ENCODE data around the gene PTGES3L.

Gene PTGES3L

DNA sequence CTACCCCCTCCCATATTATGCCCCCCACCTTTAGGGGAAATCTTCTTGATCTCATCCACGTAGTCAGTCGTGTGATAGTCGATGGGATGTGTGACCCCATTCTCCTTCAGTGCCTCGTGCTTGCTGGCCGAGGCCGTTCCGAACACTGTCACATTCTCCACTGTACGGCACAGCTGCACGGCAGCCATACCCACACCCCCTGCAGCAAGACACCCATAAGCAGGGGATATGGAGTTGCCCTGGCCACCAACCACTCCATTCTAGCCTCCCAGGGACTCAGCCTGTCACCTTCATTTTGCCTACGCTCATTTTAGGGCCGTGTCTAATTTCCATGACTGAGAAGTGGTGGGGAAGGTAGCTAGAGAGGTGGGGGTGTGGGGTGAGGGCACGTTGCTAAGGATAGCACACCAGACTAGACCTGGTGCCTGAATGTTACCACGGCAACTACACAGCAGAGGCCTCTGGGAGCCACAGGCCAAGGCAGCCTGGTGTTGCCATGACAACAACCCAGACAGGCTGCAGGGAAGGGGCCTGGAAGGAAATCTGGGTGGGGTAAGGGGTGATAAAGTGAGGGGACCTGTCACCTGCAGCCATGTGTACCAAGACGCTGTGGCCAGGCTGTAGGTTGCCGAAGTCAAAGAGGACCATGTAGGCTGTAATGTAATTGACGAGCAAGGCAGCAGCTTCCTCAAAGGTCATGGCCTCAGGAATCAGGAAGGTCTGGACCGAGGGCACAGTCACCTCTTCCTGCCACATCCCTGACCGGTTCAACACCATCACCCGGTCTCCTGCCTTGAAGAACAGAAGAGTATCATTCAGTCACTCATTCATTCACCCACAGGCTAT, 38.4 kb upstream of the PTGES3L start:
- DNase-seq (ENCODE audit: low spot score): no peak
- TF ChIP-seq, protein P1, sequence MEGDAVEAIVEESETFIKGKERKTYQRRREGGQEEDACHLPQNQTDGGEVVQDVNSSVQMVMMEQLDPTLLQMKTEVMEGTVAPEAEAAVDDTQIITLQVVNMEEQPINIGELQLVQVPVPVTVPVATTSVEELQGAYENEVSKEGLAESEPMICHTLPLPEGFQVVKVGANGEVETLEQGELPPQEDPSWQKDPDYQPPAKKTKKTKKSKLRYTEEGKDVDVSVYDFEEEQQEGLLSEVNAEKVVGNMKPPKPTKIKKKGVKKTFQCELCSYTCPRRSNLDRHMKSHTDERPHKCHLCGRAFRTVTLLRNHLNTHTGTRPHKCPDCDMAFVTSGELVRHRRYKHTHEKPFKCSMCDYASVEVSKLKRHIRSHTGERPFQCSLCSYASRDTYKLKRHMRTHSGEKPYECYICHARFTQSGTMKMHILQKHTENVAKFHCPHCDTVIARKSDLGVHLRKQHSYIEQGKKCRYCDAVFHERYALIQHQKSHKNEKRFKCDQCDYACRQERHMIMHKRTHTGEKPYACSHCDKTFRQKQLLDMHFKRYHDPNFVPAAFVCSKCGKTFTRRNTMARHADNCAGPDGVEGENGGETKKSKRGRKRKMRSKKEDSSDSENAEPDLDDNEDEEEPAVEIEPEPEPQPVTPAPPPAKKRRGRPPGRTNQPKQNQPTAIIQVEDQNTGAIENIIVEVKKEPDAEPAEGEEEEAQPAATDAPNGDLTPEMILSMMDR (IDR thresholded peaks at IDR 0.05): no peak
- Histone ChIP-seq H3K4me3 (no peak overlapping the region), H3K27ac (peak overlapping the region in 1 of 2 donors; percentile 55)

- Histone ChIP-seq H3K4me3 (no peak overlapping the region), H3K27ac (peak overlapping the region in 1 of 2 donors; percentile 72)
- DNase-seq (ENCODE audit: low spot score): no peak
- TF ChIP-seq, protein P1 (IDR thresholded peaks at IDR 0.05): no peak
These were observed 36.3 kb upstream of the PTGES3L start for GRCh38 chr17:43016216-43016615.

DNA sequence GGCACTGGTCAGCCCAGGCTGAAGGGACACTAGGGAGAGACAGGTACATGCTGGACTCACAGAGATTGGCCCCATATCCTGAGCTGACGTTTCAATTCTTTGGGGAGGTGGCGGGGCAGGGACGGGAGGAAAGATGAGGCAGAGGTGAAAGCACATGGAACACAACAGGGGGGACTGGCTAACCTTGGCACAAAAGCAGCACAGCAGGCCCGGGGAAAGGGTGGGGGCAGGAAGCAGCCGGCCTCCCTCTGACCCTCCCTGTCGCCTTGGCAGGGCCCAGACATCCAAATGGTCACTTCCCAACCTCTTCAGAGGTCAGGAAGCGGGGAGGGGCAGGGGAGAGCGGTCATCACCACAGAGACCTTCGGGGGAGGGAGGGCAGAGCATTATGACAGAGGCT, 35.7 kb upstream of the PTGES3L start:
- TF ChIP-seq, protein P1 (IDR thresholded peaks at IDR 0.05): no peak
- DNase-seq (ENCODE audit: low spot score): no peak
- H3K27ac ChIP-seq: peak overlapping the region in 1 of 2 donors; percentile 72
- no peak overlapping the region for H3K4me3 ChIP-seq

DNA sequence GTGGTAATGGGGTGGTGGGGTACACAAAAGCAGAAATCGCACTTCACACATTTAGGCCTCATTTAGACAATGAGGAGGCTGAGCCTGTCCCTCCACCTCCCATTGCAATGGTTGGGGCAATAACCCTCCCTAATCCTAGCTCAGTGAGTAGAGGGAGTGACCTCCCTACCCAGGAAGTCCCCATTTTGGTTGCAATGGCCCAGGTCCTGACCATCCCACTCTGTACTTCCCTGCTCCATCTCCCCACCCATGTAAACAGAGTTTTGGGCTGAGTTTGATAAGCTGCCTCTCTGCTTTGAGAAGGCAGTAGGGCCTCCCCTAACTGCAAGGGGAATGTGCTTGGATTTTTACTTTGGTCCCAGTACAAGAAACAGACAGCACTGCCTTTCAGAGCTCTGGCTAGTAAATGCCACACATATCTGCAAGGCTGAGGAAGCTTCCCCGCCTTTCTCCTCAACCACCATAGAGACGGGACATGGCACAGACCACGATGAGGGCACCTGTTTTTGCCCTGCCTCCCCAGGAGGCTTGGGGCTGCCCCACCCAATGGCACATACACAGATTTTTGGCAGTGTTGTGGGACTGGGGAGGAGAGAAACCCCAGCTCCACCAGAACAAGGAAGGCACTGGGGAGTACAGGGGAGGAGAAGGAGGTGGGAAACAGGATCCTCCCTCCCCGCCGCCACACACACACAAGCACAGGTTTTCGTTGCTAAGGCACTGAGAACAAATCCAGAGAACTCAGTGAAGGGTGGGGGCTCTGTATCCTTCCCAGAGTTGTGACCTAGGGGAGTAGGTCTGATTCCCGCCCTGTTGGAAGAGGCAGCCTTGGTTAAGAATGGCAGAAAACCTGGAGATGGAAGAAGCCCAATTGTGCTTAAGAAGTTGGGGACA, 35.0 kb upstream of the PTGES3L start:
- no peak for DNase-seq (ENCODE audit: low spot score)
- H3K27ac ChIP-seq: peak overlapping the region in 1 of 2 donors; percentile 72
- TF ChIP-seq, protein P1 (IDR thresholded peaks at IDR 0.05): no peak
- H3K4me3 ChIP-seq: no peak overlapping the region

GRCh38 chr17:43014020-43014648, 34.3 kb upstream of the PTGES3L start:
- DNase-seq (ENCODE audit: low spot score): no peak
- H3K27ac ChIP-seq: peak overlapping the region in 1 of 2 donors; percentile 72
- TF ChIP-seq, protein P1 (IDR thresholded peaks at IDR 0.05): no peak
- H3K4me3 ChIP-seq: no peak overlapping the region

DNA sequence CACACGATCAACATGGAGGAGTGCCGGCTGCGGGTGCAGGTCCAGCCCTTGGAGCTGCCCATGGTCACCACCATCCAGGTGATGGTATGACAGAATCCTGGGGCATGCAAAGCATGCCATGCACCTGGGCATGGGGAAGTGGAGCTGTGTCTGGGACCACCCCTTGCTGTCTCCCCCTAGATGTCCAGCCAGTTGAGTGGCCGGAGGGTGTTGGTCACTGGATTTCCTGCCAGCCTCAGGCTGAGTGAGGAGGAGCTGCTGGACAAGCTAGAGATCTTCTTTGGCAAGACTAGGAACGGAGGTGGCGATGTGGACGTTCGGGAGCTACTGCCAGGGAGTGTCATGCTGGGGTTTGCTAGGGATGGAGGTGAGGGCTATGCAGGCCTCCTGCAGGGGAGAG, 33.4 kb upstream of the PTGES3L start:
- Histone ChIP-seq H3K4me3 (no peak overlapping the region), H3K27ac (peak overlapping the region in 1 of 2 donors; percentile 72)
- DNase-seq (ENCODE audit: low spot score): no peak
- TF ChIP-seq, protein P1 (IDR thresholded peaks at IDR 0.05): no peak
